SK-N-SH treated with all-trans-retinoic acid at 6 μM for 48 hours (cell line): ENCODE measurements around the gene PPP1CA.

Source experiments
- ATAC-seq: fragments of 200-7000 bp; cut with Tn5 transposase; 3 replicates; pipeline ENCODE4 v1.9.1; 2020; ENCODE audit warnings: mild to moderate bottlenecking, moderate library complexity
- ARNTL ChIP-seq: fragments of 450-650 bp; formaldehyde crosslinking; IDR thresholded peaks from 2 replicates; pipeline ENCODE4 v1.5.0; 2020; ENCODE audit warnings: low read depth, mild to moderate bottlenecking, moderate library complexity, borderline replicate concordance
- BACH2 ChIP-seq: fragments of 250-450 bp; sonication (Bioruptor Pico); IDR thresholded peaks from 2 replicates; pipeline ENCODE4 v1.9.0; 2021; ENCODE audit warnings: mild to moderate bottlenecking, borderline replicate concordance
- CSDC2 ChIP-seq: fragments of 250-450 bp; sonication (Bioruptor Pico); IDR thresholded peaks from 2 replicates; pipeline ENCODE4 v1.5.0; 2020; ENCODE audit warnings: mild to moderate bottlenecking, moderate library complexity
- ESRRG ChIP-seq: fragments of 250-450 bp; sonication (Bioruptor Pico); IDR thresholded peaks from 2 replicates; pipeline ENCODE4 v1.6.1; 2021; ENCODE audit warnings: mild to moderate bottlenecking
- GLIS3 ChIP-seq: fragments of 250-450 bp; sonication (Bioruptor Pico); IDR thresholded peaks from 2 replicates; pipeline ENCODE4 v1.5.0; 2020; ENCODE audit warnings: mild to moderate bottlenecking, moderate library complexity
- OSR1 ChIP-seq: fragments of 250-450 bp; sonication (Bioruptor Pico); IDR thresholded peaks from 2 replicates; pipeline ENCODE4 v1.8.0; 2022; ENCODE audit warnings: moderate library complexity, mild to moderate bottlenecking, inconsistent platforms
- PATZ1 ChIP-seq: fragments of 250-450 bp; sonication (Bioruptor Pico); IDR thresholded peaks from 2 replicates; pipeline ENCODE4 v1.8.0; 2020; ENCODE audit warnings: mild to moderate bottlenecking, moderate library complexity, borderline replicate concordance
- RARB ChIP-seq: fragments of 250-450 bp; sonication (Bioruptor Pico); IDR thresholded peaks from 2 replicates; pipeline ENCODE4 v1.8.0; 2021; ENCODE audit warnings: mild to moderate bottlenecking, moderate library complexity
- SNAI2 ChIP-seq: fragments of 250-450 bp; sonication (Bioruptor Pico); IDR thresholded peaks from 2 replicates; pipeline ENCODE4 v1.5.0; 2020; ENCODE audit warnings: mild to moderate bottlenecking, moderate library complexity
- TCF4 ChIP-seq: fragments of 250-450 bp; sonication (Bioruptor Pico); IDR thresholded peaks from 2 replicates; pipeline ENCODE4 v1.8.0; 2021; ENCODE audit warnings: mild to moderate bottlenecking, moderate library complexity, borderline replicate concordance
- TOX ChIP-seq: fragments of 250-450 bp; sonication (Bioruptor Pico); IDR thresholded peaks from 2 replicates; pipeline ENCODE4 v1.8.0; 2021; ENCODE audit warnings: mild to moderate bottlenecking, moderate library complexity, borderline replicate concordance
- TSHZ2 ChIP-seq: fragments of 250-450 bp; sonication (Bioruptor Pico); IDR thresholded peaks from 2 replicates; pipeline ENCODE4 v1.5.0; 2020; ENCODE audit warnings: mild to moderate bottlenecking, moderate library complexity
- ZC3H10 ChIP-seq: fragments of 250-450 bp; sonication (Bioruptor Pico); IDR thresholded peaks from 2 replicates; pipeline ENCODE4 v1.5.1; 2021; ENCODE audit warnings: mild to moderate bottlenecking, moderate library complexity
- ZFP3 ChIP-seq: fragments of 250-450 bp; sonication (Bioruptor Pico); IDR thresholded peaks from 2 replicates; pipeline ENCODE4 v1.5.0; 2020; ENCODE audit warnings: mild to moderate bottlenecking, moderate library complexity
- ZNF565 ChIP-seq: fragments of 450-650 bp; formaldehyde crosslinking; conservative IDR thresholded peaks from 2 replicates; pipeline ENCODE4 v1.5.0; 2020; ENCODE audit warnings: low read depth, mild to moderate bottlenecking, moderate library complexity
- ZNF70 ChIP-seq: fragments of 450-650 bp; formaldehyde crosslinking; IDR thresholded peaks from 2 replicates; pipeline ENCODE4 v1.5.0; 2020; ENCODE audit warnings: mild to moderate bottlenecking, moderate library complexity
- ZNF8 ChIP-seq: fragments of 450-650 bp; formaldehyde crosslinking; IDR thresholded peaks from 2 replicates; pipeline ENCODE4 v1.5.0; 2020; ENCODE audit warnings: mild to moderate bottlenecking, moderate library complexity
- TF ChIP-seq, protein P1 (sequence below): fragments of 250-450 bp; sonication (Bioruptor Pico); IDR thresholded peaks from 2 replicates; pipeline ENCODE4 v1.8.0; 2021; ENCODE audit warnings: low read depth, mild to moderate bottlenecking, moderate library complexity, borderline replicate concordance
- TF ChIP-seq, protein P2 (sequence below): fragments of 250-450 bp; sonication (Bioruptor Pico); IDR thresholded peaks from 2 replicates; pipeline ENCODE4 v1.5.1; 2021; ENCODE audit warnings: mild to moderate bottlenecking, moderate library complexity

The PPP1CA gene

GRCh38 chr11:67418476-67419281, 17.0 kb upstream of the PPP1CA start:
- TF ChIP-seq, protein P1, sequence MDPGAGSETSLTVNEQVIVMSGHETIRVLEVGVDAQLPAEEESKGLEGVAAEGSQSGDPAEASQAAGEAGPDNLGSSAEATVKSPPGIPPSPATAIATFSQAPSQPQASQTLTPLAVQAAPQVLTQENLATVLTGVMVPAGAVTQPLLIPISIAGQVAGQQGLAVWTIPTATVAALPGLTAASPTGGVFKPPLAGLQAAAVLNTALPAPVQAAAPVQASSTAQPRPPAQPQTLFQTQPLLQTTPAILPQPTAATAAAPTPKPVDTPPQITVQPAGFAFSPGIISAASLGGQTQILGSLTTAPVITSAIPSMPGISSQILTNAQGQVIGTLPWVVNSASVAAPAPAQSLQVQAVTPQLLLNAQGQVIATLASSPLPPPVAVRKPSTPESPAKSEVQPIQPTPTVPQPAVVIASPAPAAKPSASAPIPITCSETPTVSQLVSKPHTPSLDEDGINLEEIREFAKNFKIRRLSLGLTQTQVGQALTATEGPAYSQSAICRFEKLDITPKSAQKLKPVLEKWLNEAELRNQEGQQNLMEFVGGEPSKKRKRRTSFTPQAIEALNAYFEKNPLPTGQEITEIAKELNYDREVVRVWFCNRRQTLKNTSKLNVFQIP (CRISPR knock-in tag), result no peak
- TF ChIP-seq TCF4 (CRISPR knock-in tag), result no peak
- no peak for TF ChIP-seq BACH2
- no peak for TF ChIP-seq TSHZ2 (CRISPR knock-in tag)
- TF ChIP-seq ESRRG (CRISPR knock-in tag), result no peak
- TF ChIP-seq, protein P2, sequence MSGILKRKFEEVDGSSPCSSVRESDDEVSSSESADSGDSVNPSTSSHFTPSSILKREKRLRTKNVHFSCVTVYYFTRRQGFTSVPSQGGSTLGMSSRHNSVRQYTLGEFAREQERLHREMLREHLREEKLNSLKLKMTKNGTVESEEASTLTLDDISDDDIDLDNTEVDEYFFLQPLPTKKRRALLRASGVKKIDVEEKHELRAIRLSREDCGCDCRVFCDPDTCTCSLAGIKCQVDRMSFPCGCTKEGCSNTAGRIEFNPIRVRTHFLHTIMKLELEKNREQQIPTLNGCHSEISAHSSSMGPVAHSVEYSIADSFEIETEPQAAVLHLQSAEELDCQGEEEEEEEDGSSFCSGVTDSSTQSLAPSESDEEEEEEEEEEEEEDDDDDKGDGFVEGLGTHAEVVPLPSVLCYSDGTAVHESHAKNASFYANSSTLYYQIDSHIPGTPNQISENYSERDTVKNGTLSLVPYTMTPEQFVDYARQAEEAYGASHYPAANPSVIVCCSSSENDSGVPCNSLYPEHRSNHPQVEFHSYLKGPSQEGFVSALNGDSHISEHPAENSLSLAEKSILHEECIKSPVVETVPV (CRISPR knock-in tag), result no peak
- TF ChIP-seq ZNF8 (CRISPR knock-in tag), result no peak
- no peak for ATAC-seq

- no peak for TF ChIP-seq ZC3H10 (CRISPR knock-in tag)
- TF ChIP-seq RARB (CRISPR knock-in tag), result no peak
- TF ChIP-seq OSR1 (CRISPR knock-in tag), result no peak
- TF ChIP-seq SNAI2, result no peak
- TF ChIP-seq TCF4 (CRISPR knock-in tag), result no peak
- no peak for TF ChIP-seq CSDC2 (CRISPR knock-in tag)
- no peak for TF ChIP-seq ZNF70
- TF ChIP-seq ZNF8 (CRISPR knock-in tag), result no peak
- no peak for TF ChIP-seq BACH2
- no peak for TF ChIP-seq PATZ1 (CRISPR knock-in tag)
- no peak for TF ChIP-seq ZNF565 (CRISPR knock-in tag)
- TF ChIP-seq TSHZ2 (CRISPR knock-in tag), result no peak
- no peak for TF ChIP-seq ARNTL
- no peak for TF ChIP-seq GLIS3 (CRISPR knock-in tag)
- no peak for TF ChIP-seq ZFP3 (CRISPR knock-in tag)
- no peak for TF ChIP-seq ESRRG (CRISPR knock-in tag)
- TF ChIP-seq, protein P2 (CRISPR knock-in tag), result no peak
- no peak for TF ChIP-seq TOX (CRISPR knock-in tag)
- ATAC-seq, result no peak
Measured at GRCh38 chr11:67417425-67417824, 15.8 kb upstream of the PPP1CA start.
